Aorta (tissue), 5 donors: ENCODE data around the gene EIF4E1B. TPM values are rescaled to one million over a fixed set of nuclear protein-coding genes. Genes with fewer than 3 reads are reported as not detected.

Experiments
- ATAC-seq: fragments of 200-7000 bp; cut with Tn5 transposase; one replicate; pipeline ENCODE4 v1.9.1; 2022; ENCODE audit warnings: moderate library complexity; ENCODE audit not compliant: low FRiP score
- DNase-seq, 2 donors: peaks; one replicate each; pipeline ENCODE4 v3.0.0-alpha.2; 2020
- H3K27ac ChIP-seq, 2 donors: one replicate each; pipeline ENCODE4 v1.5.1; 2013; ENCODE audit warnings: low read length in 2 of 2, mild to moderate bottlenecking in 2 of 2, moderate library complexity in 2 of 2, control low read depth in 1 of 2, inconsistent platforms in 1 of 2, low read depth in 1 of 2
- H3K27me3 ChIP-seq, 2 donors: one replicate each; pipeline ENCODE4 v1.6.1; 2013; ENCODE audit warnings: control low read depth in 1 of 2, low read length in 1 of 2, mild to moderate bottlenecking in 1 of 2, moderate library complexity in 1 of 2; ENCODE audit not compliant: insufficient read depth in 2 of 2, control insufficient read depth in 1 of 2
- H3K36me3 ChIP-seq, 2 donors: one replicate each; pipeline ENCODE4 v1.6.1; 2013; ENCODE audit warnings: control low read depth in 1 of 2, low read length in 1 of 2, mild to moderate bottlenecking in 1 of 2; ENCODE audit not compliant: insufficient read depth in 2 of 2, control insufficient read depth in 1 of 2
- H3K4me1 ChIP-seq, 2 donors: one replicate each; pipeline ENCODE4 v1.6.1; 2013; ENCODE audit warnings: low read length in 2 of 2, control low read depth in 1 of 2, mild to moderate bottlenecking in 1 of 2, moderate library complexity in 1 of 2; ENCODE audit not compliant: insufficient read depth in 2 of 2, control insufficient read depth in 1 of 2
- H3K4me3 ChIP-seq, 2 donors: one replicate each; pipeline ENCODE4 v1.5.1; 2013; ENCODE audit warnings: low read length in 2 of 2, control low read depth in 1 of 2, mild to moderate bottlenecking in 1 of 2
- H3K9me3 ChIP-seq: one replicate; pipeline ENCODE4 v1.6.1; 2013; ENCODE audit warnings: mild to moderate bottlenecking, low read length; ENCODE audit not compliant: control insufficient read depth
- WGBS, 2 donors: extraction: QIAGEN DNeasy Blood & Tissue Kit; methylation state at CpG; one replicate each; pipeline ENCODE4 v1.1.7; 2013; 5-methylcytosine and 5-hydroxymethylcytosine counted together
- intact Hi-C, 2 donors: fragments of 100-400 bp; cut with DNase I; formaldehyde crosslinking; loops; one replicate each; pipeline versions ENCODE4 v1.14.2 to v1.15.0; 2022
- polyA plus RNA-seq, 2 donors: library from polyadenylated mRNA; stranded (reverse); fragments of 200-250 nt; gene quantifications; one replicate each; pipeline ENCODE4 v1.2.3, GENCODE V29; 2013
- total RNA-seq, 2 donors: library from RNA; stranded (reverse); fragmentation: NEBNext Ultra II Directional; extraction: Animal tissue kit (Norgen Biotek cat#: 25700); gene quantifications; one replicate each; pipeline ENCODE4 v1.2.1, GENCODE V29; 2021
- donor health status: healthy with polysubstance abuse.
- donor health status: Bipolar disorder and iron deficiency.
- donor health status: DM: no; HTN: no; CAD: no.
- donor health status: DM: no; HTN: no; CAD: no.
- donor health status: DM: yes; HTN: yes; CAD: no.

Gene EIF4E1B
- total and polyA plus RNA-seq, 4 donors: not detected

DNA sequence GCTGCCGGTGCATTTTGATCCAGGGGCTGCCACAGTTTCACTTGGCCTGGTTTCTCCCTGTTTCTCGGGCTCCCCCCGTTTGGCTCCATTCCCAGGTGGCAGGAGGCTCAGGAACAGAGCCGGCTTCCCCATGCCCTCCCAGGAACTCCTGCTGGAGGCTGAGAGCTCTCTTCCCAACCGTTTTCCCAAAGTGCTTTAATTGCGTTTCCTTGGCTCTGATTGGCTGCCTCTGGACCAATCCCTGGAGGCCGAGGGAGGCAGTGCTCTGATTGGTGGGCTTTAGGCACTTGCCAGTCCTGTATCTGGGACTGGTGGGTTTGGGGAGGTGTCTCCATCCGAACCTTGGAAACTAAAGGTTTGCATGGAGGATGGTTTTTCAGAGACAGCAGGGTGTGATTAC is 21.7 kb downstream of the EIF4E1B start:
- Histone ChIP-seq H3K27me3 (no peaks in the 10 kb centered on the region), H3K4me3 (no peak overlapping the region), H3K27ac (no peak overlapping the region), H3K36me3 (no peaks in the 10 kb centered on the region), H3K9me3 (no peaks in the 10 kb centered on the region), H3K4me1 (no peaks in the 10 kb centered on the region)
- 36 to 41% methylated on average over 8 of the region's 8 CpGs for WGBS, 2 donors
- no peak for DNase-seq
- no peak for ATAC-seq
- intact Hi-C loops: loop anchor here in 1 of 2 donors (10.0 kb wide), 1 partner anchor 237 kb away; the partner anchor contains the start of gene CLTB

DNA sequence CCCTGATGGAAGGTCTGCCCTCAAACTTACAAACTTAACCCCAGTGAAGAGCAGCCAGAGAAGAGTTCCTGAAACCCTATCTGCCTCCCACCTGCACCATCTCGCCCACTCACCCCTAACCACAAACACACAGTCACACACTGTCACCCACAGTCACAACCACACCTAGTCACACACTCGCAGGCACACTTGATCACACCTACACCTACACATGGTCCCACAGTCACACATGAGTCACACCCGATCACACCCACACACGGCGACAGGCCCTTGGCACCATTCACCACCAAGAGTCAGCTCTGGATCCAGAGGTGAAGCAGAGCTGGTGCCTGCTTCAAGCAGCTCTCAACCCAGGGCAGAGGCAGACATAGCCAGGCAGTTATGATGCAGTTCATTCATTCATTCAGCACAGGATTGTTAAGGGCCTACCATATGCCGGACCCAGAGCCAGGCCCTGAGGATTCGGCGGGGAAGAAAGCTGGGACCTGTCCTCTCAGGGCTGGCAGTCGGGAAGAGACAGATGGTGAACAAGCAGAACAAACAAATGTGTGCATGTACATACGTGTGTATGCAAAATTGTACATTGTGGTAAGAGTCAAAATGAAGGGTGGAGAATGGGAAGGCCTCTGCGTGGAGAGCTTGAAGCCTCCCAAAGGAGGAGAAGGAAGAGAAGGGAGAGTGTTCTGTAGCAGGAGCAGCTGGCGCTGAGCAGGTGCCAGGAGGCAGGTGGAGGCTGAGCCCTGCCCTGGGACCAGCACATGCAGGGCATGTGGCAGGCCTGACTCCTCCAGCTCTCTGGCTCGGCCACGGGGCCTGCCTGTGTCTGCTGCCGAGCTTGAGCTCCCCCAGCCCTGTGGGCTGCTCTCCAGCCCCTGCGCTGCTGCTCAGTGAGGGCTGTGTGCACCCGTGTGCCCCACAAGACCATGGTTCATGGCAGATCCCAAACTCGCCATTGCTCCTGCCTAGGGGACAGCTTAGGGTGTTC is 23.2 kb downstream of the EIF4E1B start:
- H3K36me3 ChIP-seq: no peaks in the 10 kb centered on the region

GRCh38 chr5:176654856-176655255 is 24.4 kb downstream of the EIF4E1B start:
- 95 to 96% methylated on average over 12 to 14 of the region's 14 CpGs for WGBS, 2 donors

More for the DNA sequence above, 23.2 kb downstream of the EIF4E1B start:
- intact Hi-C loops: loop anchor here in 1 of 2 donors (10.0 kb wide), 1 partner anchor 239 kb away; the partner anchor contains the start of gene CLTB
- H3K27ac ChIP-seq: no peak overlapping the region
- no peak overlapping the region for H3K4me3 ChIP-seq
- ATAC-seq (no peak), DNase-seq (no peak)
- WGBS, 2 donors: 81 to 82% methylated on average over 18 of the region's 18 CpGs
- no peaks in the 10 kb centered on the region for H3K4me1 ChIP-seq
- H3K9me3 ChIP-seq: no peaks in the 10 kb centered on the region
- no peaks in the 10 kb centered on the region for H3K27me3 ChIP-seq

DNA sequence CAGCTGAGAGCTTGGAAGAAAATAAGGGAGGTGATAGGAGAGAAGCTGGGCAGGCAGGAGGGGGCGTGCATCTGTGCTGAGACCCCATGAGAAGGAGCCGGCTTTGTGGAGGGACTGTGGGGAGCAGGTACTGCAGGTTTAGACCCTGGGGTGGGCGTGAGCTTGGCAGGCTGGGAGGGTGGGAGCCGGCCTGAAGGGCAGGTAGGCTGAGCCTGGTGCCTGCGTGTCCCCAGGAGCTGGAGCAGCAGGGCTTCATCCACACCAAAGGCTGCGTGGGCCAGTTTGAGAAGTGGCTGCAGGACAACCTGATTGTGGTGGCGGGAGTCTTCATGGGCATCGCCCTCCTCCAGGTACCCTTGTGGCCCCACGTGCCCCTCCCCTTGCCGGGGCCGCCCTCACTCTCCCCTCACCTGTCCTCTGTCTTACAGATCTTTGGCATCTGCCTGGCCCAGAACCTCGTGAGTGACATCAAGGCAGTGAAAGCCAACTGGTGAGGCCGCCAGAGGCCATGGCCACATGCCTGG is 26.1 kb downstream of the EIF4E1B start:
- no peak for DNase-seq
- intact Hi-C loops: loop anchor here in 1 of 2 donors (10.0 kb wide), 1 partner anchor 242 kb away; the partner anchor contains the start of gene CLTB
- no peaks in the 10 kb centered on the region for H3K27me3 ChIP-seq
- H3K4me1 ChIP-seq: no peaks in the 10 kb centered on the region
- no peaks in the 10 kb centered on the region for H3K36me3 ChIP-seq
- ATAC-seq: no peak
- WGBS, 2 donors: 86 to 91% methylated on average over 13 of the region's 13 CpGs
- no peaks in the 10 kb centered on the region for H3K9me3 ChIP-seq
- H3K27ac ChIP-seq: no peak overlapping the region
- H3K4me3 ChIP-seq: no peak overlapping the region

More at GRCh38 chr5:176654856-176655255, 24.4 kb downstream of the EIF4E1B start:
- Histone ChIP-seq H3K4me3 (no peak overlapping the region), H3K4me1 (no peaks in the 10 kb centered on the region), H3K9me3 (no peaks in the 10 kb centered on the region), H3K27me3 (no peaks in the 10 kb centered on the region), H3K27ac (no peak overlapping the region), H3K36me3 (no peaks in the 10 kb centered on the region)
- ATAC-seq (no peak), DNase-seq (no peak)
- intact Hi-C loops: loop anchor here in 1 of 2 donors (10.0 kb wide), 1 partner anchor 240 kb away; the partner anchor contains the start of gene CLTB

- peak; percentile 74 to 90 for DNase-seq
- H3K9me3 ChIP-seq: no peaks in the 10 kb centered on the region
Measured at GRCh38 chr5:176658007-176658599, 27.6 kb downstream of the EIF4E1B start.

DNA sequence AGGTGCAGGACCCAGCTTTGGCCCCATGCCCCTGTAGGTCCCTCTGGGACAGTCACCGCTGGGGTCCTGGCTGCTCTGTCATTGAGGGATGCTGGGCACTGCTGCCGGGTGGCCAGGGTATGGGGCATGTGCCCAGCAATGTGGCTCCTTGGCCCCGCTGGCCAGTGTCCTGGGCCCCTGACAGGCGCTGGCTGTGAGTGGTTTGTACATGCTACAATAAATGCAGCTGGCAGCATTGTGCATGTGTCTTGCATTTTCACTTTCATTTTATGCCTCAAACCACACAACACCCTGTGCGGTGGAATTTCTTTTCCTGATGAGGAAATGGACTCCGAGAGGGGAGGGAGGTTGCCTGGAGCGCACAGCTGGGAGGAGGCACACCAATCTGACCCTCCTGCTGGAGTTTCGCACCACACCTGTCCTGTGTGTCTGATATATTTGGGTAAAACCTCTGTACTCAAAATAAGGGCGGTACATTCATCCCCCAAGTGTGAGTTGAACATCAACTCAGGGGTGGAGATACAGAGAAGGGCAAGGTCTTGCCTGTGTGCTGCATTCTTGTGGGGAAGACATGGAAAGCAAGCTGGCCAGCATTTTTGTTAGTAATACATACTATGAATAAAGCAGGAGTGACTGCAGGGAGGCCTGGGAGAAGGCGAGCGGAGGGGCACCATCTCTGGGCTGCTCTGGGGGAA is 28.5 kb downstream of the EIF4E1B start:
- no peak for DNase-seq
- Histone ChIP-seq H3K4me1 (no peaks in the 10 kb centered on the region), H3K27ac (no peak overlapping the region), H3K36me3 (no peaks in the 10 kb centered on the region), H3K9me3 (no peaks in the 10 kb centered on the region), H3K27me3 (no peaks in the 10 kb centered on the region), H3K4me3 (no peak overlapping the region)
- intact Hi-C loops: loop anchor here in 1 of 2 donors (10.0 kb wide), 1 partner anchor 244 kb away; the partner anchor contains the start of gene CLTB
- no peak for ATAC-seq
- 79 to 81% methylated on average over 11 of the region's 11 CpGs for WGBS, 2 donors

More at GRCh38 chr5:176658007-176658599, 27.6 kb downstream of the EIF4E1B start:
- Histone ChIP-seq H3K4me3 (no peak overlapping the region), H3K4me1 (no peaks in the 10 kb centered on the region), H3K27ac (no peak overlapping the region), H3K27me3 (no peaks in the 10 kb centered on the region), H3K36me3 (no peaks in the 10 kb centered on the region)
- ATAC-seq: peak; percentile 81
- 36 to 38% methylated on average over 14 of the region's 14 CpGs for WGBS, 2 donors
- intact Hi-C loops: loop anchor here in 1 of 2 donors (10.0 kb wide), 1 partner anchor 243 kb away; the partner anchor contains the start of gene CLTB

GRCh38 chr5:176659512-176659839 is 29.0 kb downstream of the EIF4E1B start:
- WGBS, 2 donors: 74 to 84% methylated on average over 7 of the region's 7 CpGs
- Histone ChIP-seq H3K27me3 (no peaks in the 10 kb centered on the region), H3K4me1 (no peaks in the 10 kb centered on the region), H3K36me3 (no peaks in the 10 kb centered on the region), H3K9me3 (no peaks in the 10 kb centered on the region), H3K4me3 (no peak overlapping the region), H3K27ac (no peak overlapping the region)
- DNase-seq (no peak), ATAC-seq (no peak)
- intact Hi-C loops: loop anchor here in 1 of 2 donors (10.0 kb wide), 1 partner anchor 245 kb away; the partner anchor contains the start of gene CLTB
